Measurements from ENCODE around the gene GDF15.

- TF ChIP-seq POLR2A (IDR thresholded peaks at IDR 0.05), result no peak
- TF ChIP-seq CTCF (IDR thresholded peaks at IDR 0.05), result no peak
Observed at GRCh38 chr19:18353378-18354005, 32.5 kb upstream of the GDF15 start.

All from lower leg skin (tissue), 3 donors.